ENCODE results near the gene VPS26A.

DNA sequence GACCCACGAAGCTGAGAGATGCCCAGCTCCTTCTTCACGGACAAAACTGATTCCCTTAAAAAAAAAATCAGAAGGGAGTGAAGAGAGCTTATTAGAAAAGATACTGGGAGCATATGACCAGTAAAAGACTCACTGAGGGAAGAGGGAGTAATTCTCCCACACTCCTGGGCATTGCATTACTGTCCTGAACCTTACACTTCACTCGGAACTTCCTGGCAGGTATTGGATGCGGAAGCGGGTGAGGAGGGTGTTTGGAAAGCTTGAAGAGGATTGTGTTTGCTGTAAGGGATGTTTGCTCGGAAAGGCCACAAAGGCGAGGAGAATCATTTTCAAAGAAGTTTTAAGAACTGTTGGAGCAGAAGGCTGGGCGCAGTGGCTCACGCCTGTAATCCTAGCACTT is 96.5 kb downstream of the VPS26A start:
- TF ChIP-seq ZSCAN30 (tag by site-specific recombination; IDR thresholded peaks at IDR 0.05), result no peak
- no peak for TF ChIP-seq CTCF (tag by site-specific recombination; IDR thresholded peaks at IDR 0.05)
- TF ChIP-seq, protein P1, sequence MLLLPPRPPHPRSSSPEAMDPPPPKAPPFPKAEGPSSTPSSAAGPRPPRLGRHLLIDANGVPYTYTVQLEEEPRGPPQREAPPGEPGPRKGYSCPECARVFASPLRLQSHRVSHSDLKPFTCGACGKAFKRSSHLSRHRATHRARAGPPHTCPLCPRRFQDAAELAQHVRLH (tag by site-specific recombination; IDR thresholded peaks at IDR 0.05), result no peak
- TF ChIP-seq ZNF148 (tag by site-specific recombination; IDR thresholded peaks at IDR 0.05; ENCODE audit: borderline replicate concordance), result no peak
- no peak for TF ChIP-seq ZNF37A (tag by site-specific recombination; IDR thresholded peaks at IDR 0.05)
- TF ChIP-seq ZNF837 (tag by site-specific recombination; IDR thresholded peaks at IDR 0.05), result no peak
- TF ChIP-seq, protein P2, sequence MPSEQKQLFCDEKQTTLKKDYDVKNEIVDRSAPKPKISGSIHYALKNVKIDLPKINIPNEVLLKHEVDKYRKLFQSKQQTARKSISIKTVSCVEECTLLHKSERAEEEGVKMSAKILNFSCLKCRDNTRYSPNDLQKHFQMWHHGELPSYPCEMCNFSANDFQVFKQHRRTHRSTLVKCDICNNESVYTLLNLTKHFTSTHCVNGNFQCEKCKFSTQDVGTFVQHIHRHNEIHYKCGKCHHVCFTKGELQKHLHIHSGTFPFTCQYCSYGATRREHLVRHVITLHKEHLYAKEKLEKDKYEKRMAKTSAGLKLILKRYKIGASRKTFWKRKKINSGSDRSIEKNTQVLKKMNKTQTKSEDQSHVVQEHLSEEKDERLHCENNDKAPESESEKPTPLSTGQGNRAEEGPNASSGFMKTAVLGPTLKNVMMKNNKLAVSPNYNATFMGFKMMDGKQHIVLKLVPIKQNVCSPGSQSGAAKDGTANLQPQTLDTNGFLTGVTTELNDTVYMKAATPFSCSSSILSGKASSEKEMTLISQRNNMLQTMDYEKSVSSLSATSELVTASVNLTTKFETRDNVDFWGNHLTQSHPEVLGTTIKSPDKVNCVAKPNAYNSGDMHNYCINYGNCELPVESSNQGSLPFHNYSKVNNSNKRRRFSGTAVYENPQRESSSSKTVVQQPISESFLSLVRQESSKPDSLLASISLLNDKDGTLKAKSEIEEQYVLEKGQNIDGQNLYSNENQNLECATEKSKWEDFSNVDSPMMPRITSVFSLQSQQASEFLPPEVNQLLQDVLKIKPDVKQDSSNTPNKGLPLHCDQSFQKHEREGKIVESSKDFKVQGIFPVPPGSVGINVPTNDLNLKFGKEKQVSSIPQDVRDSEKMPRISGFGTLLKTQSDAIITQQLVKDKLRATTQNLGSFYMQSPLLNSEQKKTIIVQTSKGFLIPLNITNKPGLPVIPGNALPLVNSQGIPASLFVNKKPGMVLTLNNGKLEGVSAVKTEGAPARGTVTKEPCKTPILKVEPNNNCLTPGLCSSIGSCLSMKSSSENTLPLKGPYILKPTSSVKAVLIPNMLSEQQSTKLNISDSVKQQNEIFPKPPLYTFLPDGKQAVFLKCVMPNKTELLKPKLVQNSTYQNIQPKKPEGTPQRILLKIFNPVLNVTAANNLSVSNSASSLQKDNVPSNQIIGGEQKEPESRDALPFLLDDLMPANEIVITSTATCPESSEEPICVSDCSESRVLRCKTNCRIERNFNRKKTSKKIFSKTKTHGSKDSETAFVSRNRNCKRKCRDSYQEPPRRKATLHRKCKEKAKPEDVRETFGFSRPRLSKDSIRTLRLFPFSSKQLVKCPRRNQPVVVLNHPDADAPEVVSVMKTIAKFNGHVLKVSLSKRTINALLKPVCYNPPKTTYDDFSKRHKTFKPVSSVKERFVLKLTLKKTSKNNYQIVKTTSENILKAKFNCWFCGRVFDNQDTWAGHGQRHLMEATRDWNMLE (tag by site-specific recombination; conservative IDR thresholded peaks at IDR 0.05; ENCODE audit: low read depth), result no peak
- no peak for TF ChIP-seq SP2 (tag by site-specific recombination; IDR thresholded peaks at IDR 0.05)
- no peak for TF ChIP-seq ZNF776 (tag by site-specific recombination; IDR thresholded peaks at IDR 0.05; ENCODE audit: borderline replicate concordance)
- TF ChIP-seq SCRT1 (tag by site-specific recombination; IDR thresholded peaks at IDR 0.05; ENCODE audit: borderline replicate concordance), result no peak
- TF ChIP-seq OSR2 (tag by site-specific recombination; IDR thresholded peaks at IDR 0.05), result no peak
